H9 (cell line): ENCODE data around the gene PDE7B. TPM values are rescaled to one million over a fixed set of nuclear protein-coding genes. Genes with fewer than 3 reads are reported as not detected.

Experiments
- DNase-seq: peaks from one replicate; pipeline ENCODE4 v3.0.0-alpha.2; 2017
- H2AFZ ChIP-seq: one replicate; pipeline ENCODE4 v1.6.1; 2013; ENCODE audit warnings: mild to moderate bottlenecking, low read length, control low read depth, moderate library complexity
- H2AK5ac ChIP-seq: 2 replicates; pipeline ENCODE4 v1.6.1; 2013; ENCODE audit warnings: low read length, control low read depth, mixed read lengths; ENCODE audit not compliant: insufficient read length
- H2BK120ac ChIP-seq: one replicate; pipeline ENCODE4 v1.6.1; 2013; ENCODE audit warnings: low read depth, mild to moderate bottlenecking, low read length, control low read depth, inconsistent platforms; ENCODE audit not compliant: poor library complexity, severe bottlenecking
- H2BK12ac ChIP-seq: 2 replicates; pipeline ENCODE4 v1.6.1; 2013; ENCODE audit warnings: low read length, control low read depth, mixed read lengths, low read depth; ENCODE audit not compliant: insufficient read length
- H2BK15ac ChIP-seq: 2 replicates; pipeline ENCODE4 v1.6.1; 2013; ENCODE audit warnings: low read depth, low read length, control low read depth
- H2BK20ac ChIP-seq: one replicate; pipeline ENCODE4 v1.6.1; 2013; ENCODE audit warnings: low read depth, mild to moderate bottlenecking, low read length, control low read depth, inconsistent platforms; ENCODE audit not compliant: poor library complexity, severe bottlenecking
- H2BK5ac ChIP-seq: 2 replicates; pipeline ENCODE4 v1.6.1; 2013; ENCODE audit warnings: low read length, control low read depth, mixed read lengths; ENCODE audit not compliant: insufficient read length
- H3K14ac ChIP-seq: 2 replicates; pipeline ENCODE4 v1.6.1; 2013; ENCODE audit warnings: low read length, control low read depth; ENCODE audit not compliant: insufficient read depth
- H3K18ac ChIP-seq: 2 replicates; pipeline ENCODE4 v1.6.1; 2013; ENCODE audit warnings: low read depth, mild to moderate bottlenecking, mixed read lengths, low read length, control low read depth; ENCODE audit not compliant: insufficient read length
- H3K23ac ChIP-seq: 2 replicates; pipeline ENCODE4 v1.6.1; 2013; ENCODE audit warnings: low read length, control low read depth, mixed read lengths, low read depth; ENCODE audit not compliant: insufficient read length
- H3K23me2 ChIP-seq: 2 replicates; pipeline ENCODE4 v1.6.1; 2013; ENCODE audit warnings: low read depth, mild to moderate bottlenecking, mixed read lengths, low read length, control low read depth; ENCODE audit not compliant: insufficient read length, poor library complexity, severe bottlenecking
- H3K27ac ChIP-seq: 2 replicates; pipeline ENCODE4 v1.5.1; 2013; ENCODE audit warnings: low read length, control low read depth, mixed read lengths, low read depth; ENCODE audit not compliant: insufficient read length
- H3K27me3 ChIP-seq: 2 replicates; pipeline ENCODE4 v1.6.1; 2013; ENCODE audit warnings: low read length, control low read depth, inconsistent platforms; ENCODE audit not compliant: insufficient read depth
- H3K4ac ChIP-seq: 2 replicates; pipeline ENCODE4 v1.6.1; 2013; ENCODE audit warnings: low read depth, mild to moderate bottlenecking, control low read depth, inconsistent platforms, low read length, moderate library complexity
- H3K4me1 ChIP-seq: 2 replicates; pipeline ENCODE4 v1.6.1; 2013; ENCODE audit warnings: low read length, control low read depth, inconsistent platforms; ENCODE audit not compliant: insufficient read depth
- H3K4me2 ChIP-seq: 2 replicates; pipeline ENCODE4 v1.6.1; 2013; ENCODE audit warnings: low read length, control low read depth, mixed read lengths; ENCODE audit not compliant: insufficient read length, insufficient read depth
- H3K56ac ChIP-seq: 2 replicates; pipeline ENCODE4 v1.6.1; 2013; ENCODE audit warnings: low read depth, mild to moderate bottlenecking, mixed read lengths, low read length, control low read depth; ENCODE audit not compliant: insufficient read length
- H3K79me1 ChIP-seq: 2 replicates; pipeline ENCODE4 v1.6.1; 2013; ENCODE audit warnings: low read depth, mild to moderate bottlenecking, moderate library complexity, low read length, control low read depth, inconsistent platforms; ENCODE audit not compliant: insufficient read depth, poor library complexity, severe bottlenecking
- H3K79me2 ChIP-seq: 2 replicates; pipeline ENCODE4 v1.6.1; 2013; ENCODE audit warnings: low read length, control low read depth, inconsistent platforms; ENCODE audit not compliant: insufficient read depth
- H3K9ac ChIP-seq: 2 replicates; pipeline ENCODE4 v1.6.1; 2013; ENCODE audit warnings: low read length, control low read depth, mixed read lengths; ENCODE audit not compliant: insufficient read length; ENCODE audit errors: extremely low read depth
- H3K9me3 ChIP-seq: one replicate; pipeline ENCODE4 v1.6.1; 2013; ENCODE audit warnings: low read depth, low read length, inconsistent platforms; ENCODE audit not compliant: control insufficient read depth
- H3T11ph ChIP-seq: one replicate; pipeline ENCODE4 v1.6.1; 2013; ENCODE audit warnings: mild to moderate bottlenecking, low read length, control low read depth, inconsistent platforms
- H4K20me1 ChIP-seq: one replicate; pipeline ENCODE4 v1.6.1; 2013; ENCODE audit not compliant: control insufficient read depth, insufficient read length, insufficient read depth
- H4K5ac ChIP-seq: 2 replicates; pipeline ENCODE4 v1.6.1; 2013; ENCODE audit warnings: low read depth, mild to moderate bottlenecking, mixed read lengths, low read length, control low read depth; ENCODE audit not compliant: insufficient read length
- H4K8ac ChIP-seq: replicated peaks from 2 replicates; pipeline ENCODE4 v1.6.1; 2013; ENCODE audit warnings: low read length, control low read depth, mixed read lengths, low read depth; ENCODE audit not compliant: insufficient read length
- H4K91ac ChIP-seq: 2 replicates; pipeline ENCODE4 v1.6.1; 2013; ENCODE audit warnings: low read depth, mild to moderate bottlenecking, moderate library complexity, mixed read lengths, low read length, control low read depth; ENCODE audit not compliant: insufficient read length
- H3K27ac Mint-ChIP-seq, 3 experiments: 2 replicates in 2 of 3; 3 replicates in 1 of 3; pipeline ENCODE4 v1.8.0; 2020 to 2021; ENCODE audit warnings: mixed read lengths in 3 of 3, mild to moderate bottlenecking in 1 of 3, moderate library complexity in 1 of 3
- H3K27me3 Mint-ChIP-seq: 2 replicates; pipeline ENCODE4 v1.8.0; 2021; ENCODE audit warnings: low read depth, mild to moderate bottlenecking, moderate library complexity, mixed read lengths
- H3K36me3 Mint-ChIP-seq, 3 experiments: 2 replicates in 2 of 3; 3 replicates in 1 of 3; pipeline ENCODE4 v1.8.0; 2020 to 2021; ENCODE audit warnings: low read depth in 3 of 3, mixed read lengths in 3 of 3; ENCODE audit not compliant: insufficient read depth in 1 of 3
- H3K4me1 Mint-ChIP-seq, 2 experiments: 2 replicates each; pipeline ENCODE4 v1.8.0; 2020; ENCODE audit warnings: mixed read lengths in 2 of 2
- H3K4me3 Mint-ChIP-seq, 2 experiments: 2 replicates in 1 of 2; 3 replicates in 1 of 2; pipeline ENCODE4 v1.8.0; 2020 to 2021; ENCODE audit warnings: mild to moderate bottlenecking in 2 of 2, mixed read lengths in 2 of 2, moderate library complexity in 1 of 2
- H3K9me3 Mint-ChIP-seq, 2 experiments: 2 replicates in 1 of 2; 3 replicates in 1 of 2; pipeline ENCODE4 v1.8.0; 2020; ENCODE audit warnings: mild to moderate bottlenecking in 2 of 2, mixed read lengths in 2 of 2, moderate library complexity in 1 of 2
- WGBS: extraction: QIAGEN DNeasy Blood & Tissue Kit; methylation state at CpG from one replicate; pipeline ENCODE4 v1.1.7; 2013; ENCODE audit warnings: missing lambda C conversion rate, low lambda C conversion rate, mixed read lengths; ENCODE audit not compliant: insufficient read length; ENCODE audit errors: extremely low coverage; 5-methylcytosine and 5-hydroxymethylcytosine counted together
- total RNA-seq: library from RNA; stranded (reverse); gene quantifications from 2 replicates; pipeline ENCODE4 v1.2.1, GENCODE V29; 2021
- TF ChIP-seq, protein P1 (sequence below): fragments of 200-600 bp; sonication (generic); conservative IDR thresholded peaks from 3 replicates; pipeline ENCODE4 v1.8.0; 2021; ENCODE audit warnings: antibody characterized with exemption, mild to moderate bottlenecking

The PDE7B gene
- total RNA-seq, 1 experiment from 2014 or later: not detected

DNA sequence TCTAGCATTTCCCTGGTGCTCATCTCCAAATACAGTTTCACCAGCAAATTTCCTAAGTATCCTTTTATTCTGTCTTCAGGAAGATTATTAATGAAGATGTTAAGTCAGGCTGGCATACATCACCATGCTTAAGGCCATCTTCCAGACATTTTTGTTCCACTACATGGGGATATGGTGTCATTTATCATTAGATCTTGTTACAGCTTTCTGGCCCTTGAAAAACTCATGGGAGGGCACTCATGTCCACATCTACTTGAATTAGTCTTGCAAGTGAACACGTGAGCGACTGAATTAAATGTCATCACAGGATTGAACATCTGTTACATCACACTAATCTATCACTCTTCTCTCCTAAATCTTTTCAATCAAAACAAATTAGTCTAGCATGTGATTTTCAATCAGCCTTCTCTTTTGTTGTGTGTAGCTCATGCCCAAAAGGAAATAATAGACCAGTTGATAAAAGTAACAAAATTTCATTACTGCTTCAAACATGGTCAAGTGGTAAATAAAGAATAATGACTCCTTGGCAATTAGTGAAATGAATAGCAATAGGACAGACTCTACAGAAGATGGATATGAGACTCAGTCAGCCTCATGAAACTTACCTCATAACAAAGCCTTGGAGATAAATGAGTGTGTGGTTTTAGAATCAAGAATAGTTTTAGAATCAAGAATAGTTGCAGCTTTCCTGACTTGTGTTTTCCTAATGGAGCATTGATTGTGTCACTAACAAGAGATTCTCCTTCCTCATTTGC is 318.1 kb downstream of the PDE7B start:
- peaks cover 0 to 3% of the 10 kb centered on the region in 2 experiments; a peak in 2 of 5 replicates for H3K9me3 Mint-ChIP-seq
- no peak overlapping the region for H2BK20ac ChIP-seq
- no peaks in the 10 kb centered on the region for H3K4me1 Mint-ChIP-seq
- no peak overlapping the region for H2AK5ac ChIP-seq
- H2BK12ac ChIP-seq: no peak overlapping the region
- no peak for DNase-seq
- WGBS: no CpG with 5 or more reads among the region's 2 CpGs
- H3K36me3 Mint-ChIP-seq: no peaks in the 10 kb centered on the region
- H3K79me1 ChIP-seq: no peaks in the 10 kb centered on the region
- TF ChIP-seq, protein P1, sequence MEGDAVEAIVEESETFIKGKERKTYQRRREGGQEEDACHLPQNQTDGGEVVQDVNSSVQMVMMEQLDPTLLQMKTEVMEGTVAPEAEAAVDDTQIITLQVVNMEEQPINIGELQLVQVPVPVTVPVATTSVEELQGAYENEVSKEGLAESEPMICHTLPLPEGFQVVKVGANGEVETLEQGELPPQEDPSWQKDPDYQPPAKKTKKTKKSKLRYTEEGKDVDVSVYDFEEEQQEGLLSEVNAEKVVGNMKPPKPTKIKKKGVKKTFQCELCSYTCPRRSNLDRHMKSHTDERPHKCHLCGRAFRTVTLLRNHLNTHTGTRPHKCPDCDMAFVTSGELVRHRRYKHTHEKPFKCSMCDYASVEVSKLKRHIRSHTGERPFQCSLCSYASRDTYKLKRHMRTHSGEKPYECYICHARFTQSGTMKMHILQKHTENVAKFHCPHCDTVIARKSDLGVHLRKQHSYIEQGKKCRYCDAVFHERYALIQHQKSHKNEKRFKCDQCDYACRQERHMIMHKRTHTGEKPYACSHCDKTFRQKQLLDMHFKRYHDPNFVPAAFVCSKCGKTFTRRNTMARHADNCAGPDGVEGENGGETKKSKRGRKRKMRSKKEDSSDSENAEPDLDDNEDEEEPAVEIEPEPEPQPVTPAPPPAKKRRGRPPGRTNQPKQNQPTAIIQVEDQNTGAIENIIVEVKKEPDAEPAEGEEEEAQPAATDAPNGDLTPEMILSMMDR: no peak
- no peaks in the 10 kb centered on the region for H3K4me1 ChIP-seq
- no peak overlapping the region for H4K5ac ChIP-seq
- H3T11ph ChIP-seq: no peak overlapping the region
- H3K23me2 ChIP-seq: no peaks in the 10 kb centered on the region
- no peak overlapping the region for H2AFZ ChIP-seq
- no peak overlapping the region for H3K4me2 ChIP-seq
- H3K27ac Mint-ChIP-seq: no peak overlapping the region
- no peak overlapping the region for H2BK120ac ChIP-seq
- no peak overlapping the region for H2BK15ac ChIP-seq
- H3K9ac ChIP-seq: no peak overlapping the region
- no peak overlapping the region for H3K23ac ChIP-seq
- no peak overlapping the region for H3K14ac ChIP-seq
- no peak overlapping the region for H3K27ac ChIP-seq
- no peaks in the 10 kb centered on the region; the same call in none of the 2 replicates for H3K27me3 Mint-ChIP-seq
- no peak overlapping the region for H3K4ac ChIP-seq
- no peaks in the 10 kb centered on the region for H3K9me3 ChIP-seq
- no peak overlapping the region for H4K8ac ChIP-seq
- no peak overlapping the region for H3K4me3 Mint-ChIP-seq
- no peak overlapping the region for H4K91ac ChIP-seq
- no peak overlapping the region for H3K18ac ChIP-seq
- no peaks in the 10 kb centered on the region for H3K79me2 ChIP-seq
- H3K56ac ChIP-seq: no peak overlapping the region
- H2BK5ac ChIP-seq: no peak overlapping the region
- no peaks in the 10 kb centered on the region for H3K27me3 ChIP-seq
- no peaks in the 10 kb centered on the region for H4K20me1 ChIP-seq
